Measurements from ENCODE around the gene USP47.

The USP47 gene

GRCh38 chr11:11948242-11948947 lies 106.6 kb downstream of the USP47 start:
- Histone ChIP-seq H3K27me3 (ENCODE audit: control insufficient read depth, insufficient read depth, low read length, poor library complexity, severe bottlenecking) (no peaks in the 10 kb centered on the region), H3K36me3 (ENCODE audit: control insufficient read depth, insufficient read depth, low read length) (peaks cover 11% of the 10 kb centered on the region), H3K9me3 (ENCODE audit: control insufficient read depth, low read length) (no peaks in the 10 kb centered on the region), H3K27ac (ENCODE audit: insufficient read depth, low read depth, low read length, poor library complexity, severe bottlenecking) (no peak overlapping the region), H3K4me1 (ENCODE audit: control insufficient read depth, insufficient read depth, low read length) (no peaks in the 10 kb centered on the region), H3K4me3 (ENCODE audit: insufficient read depth, low read depth, low read length) (no peak overlapping the region)
- 88 to 92% methylated on average over 1 of the region's 2 CpGs for WGBS, 2 experiments

- Histone ChIP-seq H3K9me3 (ENCODE audit: control insufficient read depth, low read length) (no peaks in the 10 kb centered on the region), H3K27me3 (ENCODE audit: control insufficient read depth, insufficient read depth, low read length, poor library complexity, severe bottlenecking) (no peaks in the 10 kb centered on the region), H3K36me3 (ENCODE audit: control insufficient read depth, insufficient read depth, low read length) (peaks cover 11% of the 10 kb centered on the region), H3K4me3 (ENCODE audit: insufficient read depth, low read depth, low read length) (no peak overlapping the region), H3K4me1 (ENCODE audit: control insufficient read depth, insufficient read depth, low read length) (no peaks in the 10 kb centered on the region), H3K27ac (ENCODE audit: insufficient read depth, low read depth, low read length, poor library complexity, severe bottlenecking) (no peak overlapping the region)
These were observed 107.7 kb downstream of the USP47 start for GRCh38 chr11:11949482-11949881.

GRCh38 chr11:11952036-11952435 lies 110.3 kb downstream of the USP47 start:
- Histone ChIP-seq H3K4me3 (ENCODE audit: insufficient read depth, low read depth, low read length) (no peak overlapping the region), H3K4me1 (ENCODE audit: control insufficient read depth, insufficient read depth, low read length) (no peaks in the 10 kb centered on the region), H3K27me3 (ENCODE audit: control insufficient read depth, insufficient read depth, low read length, poor library complexity, severe bottlenecking) (no peaks in the 10 kb centered on the region), H3K9me3 (ENCODE audit: control insufficient read depth, low read length) (no peaks in the 10 kb centered on the region), H3K36me3 (ENCODE audit: control insufficient read depth, insufficient read depth, low read length) (peaks cover 24% of the 10 kb centered on the region), H3K27ac (ENCODE audit: insufficient read depth, low read depth, low read length, poor library complexity, severe bottlenecking) (no peak overlapping the region)

- Histone ChIP-seq H3K36me3 (ENCODE audit: control insufficient read depth, insufficient read depth, low read length) (peaks cover 15% of the 10 kb centered on the region), H3K27me3 (ENCODE audit: control insufficient read depth, insufficient read depth, low read length, poor library complexity, severe bottlenecking) (no peaks in the 10 kb centered on the region), H3K9me3 (ENCODE audit: control insufficient read depth, low read length) (no peaks in the 10 kb centered on the region), H3K4me3 (ENCODE audit: insufficient read depth, low read depth, low read length) (no peak overlapping the region), H3K27ac (ENCODE audit: insufficient read depth, low read depth, low read length, poor library complexity, severe bottlenecking) (no peak overlapping the region), H3K4me1 (ENCODE audit: control insufficient read depth, insufficient read depth, low read length) (no peaks in the 10 kb centered on the region)
- 97% methylated on average over 5 of the region's 5 CpGs for whole genome bisulfite sequencing, 2 experiments
These were observed 114.2 kb downstream of the USP47 start for GRCh38 chr11:11956006-11956405.

GRCh38 chr11:11958403-11959231 lies 116.8 kb downstream of the USP47 start:
- Histone ChIP-seq H3K4me1 (ENCODE audit: control insufficient read depth, insufficient read depth, low read length) (peaks cover 3% of the 10 kb centered on the region), H3K27ac (ENCODE audit: insufficient read depth, low read depth, low read length, poor library complexity, severe bottlenecking) (no peak overlapping the region)
- WGBS, 2 experiments: 95 to 96% methylated on average over 11 of the region's 11 CpGs

GRCh38 chr11:11959601-11960000 lies 117.8 kb downstream of the USP47 start:
- peaks cover 4% of the 10 kb centered on the region for H3K4me1 ChIP-seq (ENCODE audit: control insufficient read depth, insufficient read depth, low read length)
- H3K4me3 ChIP-seq (ENCODE audit: insufficient read depth, low read depth, low read length): no peak overlapping the region
- H3K9me3 ChIP-seq (ENCODE audit: control insufficient read depth, low read length): no peaks in the 10 kb centered on the region
- H3K27me3 ChIP-seq (ENCODE audit: control insufficient read depth, insufficient read depth, low read length, poor library complexity, severe bottlenecking): no peaks in the 10 kb centered on the region
- H3K36me3 ChIP-seq (ENCODE audit: control insufficient read depth, insufficient read depth, low read length): peaks cover 13% of the 10 kb centered on the region
- H3K27ac ChIP-seq (ENCODE audit: insufficient read depth, low read depth, low read length, poor library complexity, severe bottlenecking): no peak overlapping the region

More at GRCh38 chr11:11958403-11959231, 116.8 kb downstream of the USP47 start:
- Histone ChIP-seq H3K27me3 (ENCODE audit: control insufficient read depth, insufficient read depth, low read length, poor library complexity, severe bottlenecking) (no peaks in the 10 kb centered on the region), H3K9me3 (ENCODE audit: control insufficient read depth, low read length) (no peaks in the 10 kb centered on the region), H3K36me3 (ENCODE audit: control insufficient read depth, insufficient read depth, low read length) (peaks cover 13% of the 10 kb centered on the region), H3K4me3 (ENCODE audit: insufficient read depth, low read depth, low read length) (no peak overlapping the region)

- H3K4me1 ChIP-seq (ENCODE audit: control insufficient read depth, insufficient read depth, low read length): peaks cover 4% of the 10 kb centered on the region
- H3K36me3 ChIP-seq (ENCODE audit: control insufficient read depth, insufficient read depth, low read length): peaks cover 5% of the 10 kb centered on the region
- H3K27ac ChIP-seq (ENCODE audit: insufficient read depth, low read depth, low read length, poor library complexity, severe bottlenecking): no peak overlapping the region
- no peaks in the 10 kb centered on the region for H3K27me3 ChIP-seq (ENCODE audit: control insufficient read depth, insufficient read depth, low read length, poor library complexity, severe bottlenecking)
- WGBS, 2 experiments: 100% methylated on average over 1 of the region's 1 CpG
- H3K4me3 ChIP-seq (ENCODE audit: insufficient read depth, low read depth, low read length): no peak overlapping the region
- H3K9me3 ChIP-seq (ENCODE audit: control insufficient read depth, low read length): no peaks in the 10 kb centered on the region
These were observed 118.9 kb downstream of the USP47 start for GRCh38 chr11:11960687-11961086.

GRCh38 chr11:11961399-11962028 lies 119.7 kb downstream of the USP47 start:
- peaks cover 4% of the 10 kb centered on the region for H3K36me3 ChIP-seq (ENCODE audit: control insufficient read depth, insufficient read depth, low read length)
- no peaks in the 10 kb centered on the region for H3K27me3 ChIP-seq (ENCODE audit: control insufficient read depth, insufficient read depth, low read length, poor library complexity, severe bottlenecking)
- no peaks in the 10 kb centered on the region for H3K9me3 ChIP-seq (ENCODE audit: control insufficient read depth, low read length)
- no peak overlapping the region for H3K4me3 ChIP-seq (ENCODE audit: insufficient read depth, low read depth, low read length)
- H3K27ac ChIP-seq (ENCODE audit: insufficient read depth, low read depth, low read length, poor library complexity, severe bottlenecking): no peak overlapping the region
- 94 to 95% methylated on average over 3 of the region's 3 CpGs for WGBS, 2 experiments
- H3K4me1 ChIP-seq (ENCODE audit: control insufficient read depth, insufficient read depth, low read length): peaks cover 4% of the 10 kb centered on the region

- H3K9me3 ChIP-seq (ENCODE audit: control insufficient read depth, low read length): no peaks in the 10 kb centered on the region
- H3K36me3 ChIP-seq (ENCODE audit: control insufficient read depth, insufficient read depth, low read length): no peaks in the 10 kb centered on the region
- peaks cover 4% of the 10 kb centered on the region for H3K4me1 ChIP-seq (ENCODE audit: control insufficient read depth, insufficient read depth, low read length)
- WGBS, 2 experiments: 92 to 94% methylated on average over 7 of the region's 7 CpGs
- no peak overlapping the region for H3K4me3 ChIP-seq (ENCODE audit: insufficient read depth, low read depth, low read length)
- no peak overlapping the region for H3K27ac ChIP-seq (ENCODE audit: insufficient read depth, low read depth, low read length, poor library complexity, severe bottlenecking)
- H3K27me3 ChIP-seq (ENCODE audit: control insufficient read depth, insufficient read depth, low read length, poor library complexity, severe bottlenecking): no peaks in the 10 kb centered on the region
These were observed 121.3 kb downstream of the USP47 start for GRCh38 chr11:11963067-11963466.
